Ishikawa (cell line): ENCODE data around the gene SYT8.
A peak's percentile ranks its signal among the peaks of the same experiment; 100 is the strongest.

Experiments used
- CEBPB ChIP-seq: IDR thresholded peaks from 2 replicates; pipeline ENCODE4 v1.6.1; 2012
- CREB1 ChIP-seq: IDR thresholded peaks from 2 replicates; pipeline ENCODE4 v1.6.1; 2012; ENCODE audit warnings: low read depth
- EGR1 ChIP-seq: IDR thresholded peaks from 2 replicates; pipeline ENCODE4 v1.6.1; 2012
- EP300 ChIP-seq: IDR thresholded peaks from 2 replicates; pipeline ENCODE4 v1.6.1; 2012; ENCODE audit warnings: borderline replicate concordance
- FOXM1 ChIP-seq: IDR thresholded peaks from 2 replicates; pipeline ENCODE4 v1.6.1; 2012; ENCODE audit warnings: low read depth, borderline replicate concordance
- MAX ChIP-seq: IDR thresholded peaks from 2 replicates; pipeline ENCODE4 v1.6.1; 2012
- NFIC ChIP-seq: IDR thresholded peaks from 2 replicates; pipeline ENCODE4 v1.6.1; 2012
- RAD21 ChIP-seq: IDR thresholded peaks from 2 replicates; pipeline ENCODE4 v1.6.1; 2012; ENCODE audit warnings: low read depth
- REST ChIP-seq: IDR thresholded peaks from 2 replicates; pipeline ENCODE4 v1.6.1; 2012; ENCODE audit warnings: low read depth, mild to moderate bottlenecking
- TAF1 ChIP-seq: IDR thresholded peaks from 2 replicates; pipeline ENCODE4 v1.6.1; 2012; ENCODE audit warnings: low read depth, mild to moderate bottlenecking
- TCF12 ChIP-seq: IDR thresholded peaks from 2 replicates; pipeline ENCODE4 v1.6.1; 2012; ENCODE audit warnings: low read depth
- TEAD4 ChIP-seq: IDR thresholded peaks from 2 replicates; pipeline ENCODE4 v1.6.1; 2012
- USF1 ChIP-seq: IDR thresholded peaks from 2 replicates; pipeline ENCODE4 v1.6.1; 2012
- YY1 ChIP-seq: IDR thresholded peaks from 2 replicates; pipeline ENCODE4 v1.6.1; 2012; ENCODE audit warnings: low read depth
- ZBTB7A ChIP-seq: IDR thresholded peaks from 2 replicates; pipeline ENCODE4 v1.6.1; 2012; ENCODE audit warnings: low read depth

SYT8 gene

GRCh38 chr11:1882265-1883238, 47.8 kb downstream of the SYT8 start:
- peak; percentile 92 for TF ChIP-seq RAD21
- no peak for TF ChIP-seq USF1
- TF ChIP-seq MAX, result peak; percentile 16; the same call in 1 of the 2 replicates
- peak; percentile 57; the same call in 1 of the 2 replicates for TF ChIP-seq YY1
- peak; percentile 25; the same call in 1 of the 2 replicates for TF ChIP-seq NFIC
- TF ChIP-seq TAF1, result no peak
- TF ChIP-seq CEBPB, result no peak
- no peak for TF ChIP-seq REST

GRCh38 chr11:1883346-1884302, 48.8 kb downstream of the SYT8 start:
- TF ChIP-seq MAX (no peak), EP300 (no peak), TAF1 (no peak), CEBPB (no peak), YY1 (no peak), NFIC (no peak), TCF12 (no peak), USF1 (no peak), FOXM1 (no peak), RAD21 (no peak), CREB1 (no peak), TEAD4 (no peak), REST (no peak), EGR1 (no peak), ZBTB7A (no peak)

GRCh38 chr11:1884303-1884700, 49.5 kb downstream of the SYT8 start:
- TF ChIP-seq ZBTB7A (no peak), CREB1 (no peak), TCF12 (no peak), YY1 (no peak), RAD21 (no peak), TAF1 (no peak)
